Testis (tissue), 5 donors: ENCODE data around the gene TAF13. TPM values are rescaled to one million over a fixed set of nuclear protein-coding genes. Genes with fewer than 3 reads are reported as not detected.

Experiments used
- DNase-seq: peaks from one replicate; pipeline ENCODE4 v3.0.0-alpha.2; 2019
- H3K27ac ChIP-seq, 2 donors: fragments of 200-600 bp; sonication (generic); one replicate each; pipeline ENCODE4 v1.5.1; 2019
- H3K27me3 ChIP-seq: fragments of 200-600 bp; sonication (generic); one replicate; pipeline ENCODE4 v1.5.1; 2019
- H3K36me3 ChIP-seq: fragments of 200-600 bp; sonication (generic); one replicate; pipeline ENCODE4 v1.5.1; 2017; ENCODE audit warnings: low read depth; ENCODE audit errors: missing control alignments
- H3K4me1 ChIP-seq: fragments of 200-600 bp; sonication (generic); one replicate; pipeline ENCODE4 v1.5.1; 2019
- H3K4me3 ChIP-seq, 2 donors: fragments of 200-600 bp; sonication (generic); one replicate each; pipeline ENCODE4 v1.5.1; 2017 to 2019
- H3K9me3 ChIP-seq: fragments of 200-600 bp; sonication (generic); one replicate; pipeline ENCODE4 v1.5.1; 2017
- POLR2A ChIP-seq: fragments of 450-650 bp; IDR thresholded peaks from one replicate; pipeline ENCODE4 v1.6.1; 2017; ENCODE audit warnings: antibody characterized with exemption, mild to moderate bottlenecking, moderate library complexity
- WGBS, 2 donors: methylation state at CpG; one replicate each; pipeline ENCODE4 v1.1.5; 2018; 5-methylcytosine and 5-hydroxymethylcytosine counted together
- intact Hi-C: fragments of 100-400 bp; cut with DNase I; formaldehyde crosslinking; loops from one replicate; pipeline ENCODE4 v1.15.1; 2023; ENCODE audit warnings: low total_unique reads
- long read RNA-seq, 2 donors: transcript quantifications; one replicate each; lab custom pipeline, GENCODE V29; 2026
- polyA plus RNA-seq: library from polyadenylated mRNA; stranded (reverse); fragments of 350-450 nt; fragmentation: Illumina TruSeq; extraction: RNeasy Lipid Tissue Mini Kit (QIAGEN cat#74804); gene quantifications from one replicate; pipeline ENCODE4 v1.2.3, GENCODE V29; 2014; ENCODE audit warnings: low read depth, low replicate concordance; ENCODE audit not compliant: insufficient read depth
- total RNA-seq, 2 donors: library from RNA; depleted of rRNA; stranded (reverse); fragments of >200 nt; gene quantifications; one replicate each; pipeline ENCODE4 v1.2.3, GENCODE V29; 2016
- TF ChIP-seq, protein P1 (sequence below), 3 experiments: fragments of 450-650 bp in 2 of 3; fragments of 200-600 bp in 1 of 3; sonication (generic) in 1 of 3; IDR thresholded peaks; one replicate each; pipeline ENCODE4 v1.5.1; 2016 to 2019; ENCODE audit warnings: antibody characterized with exemption in 3 of 3, mild to moderate bottlenecking in 2 of 3, moderate library complexity in 1 of 3

Gene TAF13, protein sequence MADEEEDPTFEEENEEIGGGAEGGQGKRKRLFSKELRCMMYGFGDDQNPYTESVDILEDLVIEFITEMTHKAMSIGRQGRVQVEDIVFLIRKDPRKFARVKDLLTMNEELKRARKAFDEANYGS
- total RNA-seq = 10 to 100 TPM; 27.9 to 42.0 TPM
- polyA plus RNA-seq = 38.5 TPM
- long read RNA-seq, donor 1, partial matches to known transcripts = 17 of 21 reads
- long read RNA-seq, donor 1, other reads (novel, unspliced or antisense) = 0 of 21 reads
- long read RNA-seq, donor 2 = 0 reads

GRCh38 chr1:109075531-109076490, at the start of gene TAF13:
Gene TAF13 (minus strand): TSS chr1:109076003. CDS start chr1:109075947, 56 bp downstream.
- peak; percentile 95 for DNase-seq
- no peaks in the 10 kb centered on the region for H3K9me3 ChIP-seq
- peak within 1 kb of the TSS; percentile 70 to 93 for H3K4me3 ChIP-seq
- H3K27me3 ChIP-seq = no peaks in the 10 kb centered on the region
- peaks cover 8% of the 10 kb centered on the region for H3K4me1 ChIP-seq
- intact Hi-C loops = no loop called here
- 3 to 4% methylated on average over 32 to 39 of the region's 39 CpGs for WGBS, 2 donors
- TF ChIP-seq POLR2A = peak; percentile 75
- TF ChIP-seq, protein P1, sequence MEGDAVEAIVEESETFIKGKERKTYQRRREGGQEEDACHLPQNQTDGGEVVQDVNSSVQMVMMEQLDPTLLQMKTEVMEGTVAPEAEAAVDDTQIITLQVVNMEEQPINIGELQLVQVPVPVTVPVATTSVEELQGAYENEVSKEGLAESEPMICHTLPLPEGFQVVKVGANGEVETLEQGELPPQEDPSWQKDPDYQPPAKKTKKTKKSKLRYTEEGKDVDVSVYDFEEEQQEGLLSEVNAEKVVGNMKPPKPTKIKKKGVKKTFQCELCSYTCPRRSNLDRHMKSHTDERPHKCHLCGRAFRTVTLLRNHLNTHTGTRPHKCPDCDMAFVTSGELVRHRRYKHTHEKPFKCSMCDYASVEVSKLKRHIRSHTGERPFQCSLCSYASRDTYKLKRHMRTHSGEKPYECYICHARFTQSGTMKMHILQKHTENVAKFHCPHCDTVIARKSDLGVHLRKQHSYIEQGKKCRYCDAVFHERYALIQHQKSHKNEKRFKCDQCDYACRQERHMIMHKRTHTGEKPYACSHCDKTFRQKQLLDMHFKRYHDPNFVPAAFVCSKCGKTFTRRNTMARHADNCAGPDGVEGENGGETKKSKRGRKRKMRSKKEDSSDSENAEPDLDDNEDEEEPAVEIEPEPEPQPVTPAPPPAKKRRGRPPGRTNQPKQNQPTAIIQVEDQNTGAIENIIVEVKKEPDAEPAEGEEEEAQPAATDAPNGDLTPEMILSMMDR (IDR thresholded peaks at IDR 0.05) = peak in 2 of 3 experiments; percentile 47 to 57
- H3K27ac ChIP-seq = peak within 1 kb of the TSS; percentile 88 to 96
- H3K36me3 ChIP-seq = no peaks in the 10 kb centered on the region

DNA sequence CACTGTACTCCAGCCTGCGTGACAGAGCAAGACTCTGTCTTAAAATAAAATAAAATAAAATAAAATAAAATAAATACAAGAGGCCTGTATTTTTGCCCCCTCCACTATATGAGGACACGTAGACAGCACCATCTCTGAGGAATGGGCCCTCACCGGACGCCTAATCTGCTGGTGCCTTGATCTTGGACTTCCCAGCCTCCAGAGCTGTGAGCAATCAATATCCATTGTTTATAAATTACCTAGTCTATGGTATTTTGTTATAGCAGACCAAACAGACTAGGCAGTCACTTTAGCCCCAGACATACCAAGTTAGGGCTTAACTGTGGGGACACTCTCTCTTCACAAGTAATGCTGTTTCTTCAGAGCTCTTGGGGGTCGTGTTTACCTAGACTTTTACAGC, 44.6 kb upstream of the TAF13 start:
- WGBS, 2 donors = 92 to 93% methylated on average over 5 of the region's 5 CpGs
- no peak for TF ChIP-seq POLR2A
- TF ChIP-seq, protein P1 (IDR thresholded peaks at IDR 0.05) = no peak

DNA sequence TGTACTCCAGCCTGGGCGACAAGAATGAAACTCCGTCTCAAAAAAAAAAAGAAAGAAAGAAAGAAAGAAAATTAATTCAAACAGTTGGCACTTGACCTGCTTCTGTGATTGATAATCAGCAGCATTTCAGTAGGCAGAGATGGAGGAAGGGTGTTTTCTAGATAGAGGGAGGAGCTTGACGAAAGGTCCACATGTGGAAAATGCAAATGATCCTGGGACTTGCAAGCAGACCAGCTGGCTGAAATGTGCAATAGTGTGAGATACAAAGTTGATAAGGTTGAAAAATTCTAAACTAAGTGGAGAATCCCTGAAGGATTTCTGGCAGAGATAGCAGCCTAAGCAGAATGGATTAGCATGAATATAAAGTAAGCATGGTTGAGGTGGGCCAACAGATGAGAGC, 42.3 kb upstream of the TAF13 start:
- Histone ChIP-seq H3K36me3 (no peaks in the 10 kb centered on the region), H3K4me3 (no peak overlapping the region), H3K4me1 (peaks cover 3% of the 10 kb centered on the region), H3K9me3 (no peaks in the 10 kb centered on the region), H3K27ac (no peak overlapping the region), H3K27me3 (no peaks in the 10 kb centered on the region)
- 70 to 71% methylated on average over 3 of the region's 3 CpGs for WGBS, 2 donors
- TF ChIP-seq POLR2A = no peak
- TF ChIP-seq, protein P1 (IDR thresholded peaks at IDR 0.05) = no peak
- no peak for DNase-seq
- intact Hi-C loops = no loop called here

More for the DNA sequence above, 44.6 kb upstream of the TAF13 start:
- no peak for DNase-seq
- Histone ChIP-seq H3K27me3 (no peaks in the 10 kb centered on the region), H3K4me3 (no peak overlapping the region), H3K9me3 (no peaks in the 10 kb centered on the region), H3K36me3 (no peaks in the 10 kb centered on the region), H3K27ac (no peak overlapping the region), H3K4me1 (no peaks in the 10 kb centered on the region)
- intact Hi-C loops = no loop called here

- Histone ChIP-seq H3K36me3 (no peaks in the 10 kb centered on the region), H3K4me1 (peaks cover 12% of the 10 kb centered on the region), H3K27me3 (no peaks in the 10 kb centered on the region), H3K4me3 (no peak overlapping the region), H3K27ac (no peak overlapping the region), H3K9me3 (no peaks in the 10 kb centered on the region)
- no peak for DNase-seq
- TF ChIP-seq, protein P1 (IDR thresholded peaks at IDR 0.05) = no peak
- TF ChIP-seq POLR2A = no peak
- intact Hi-C loops = no loop called here
- 94 to 100% methylated on average over 1 of the region's 1 CpG for WGBS, 2 donors
These were observed 40.5 kb upstream of the TAF13 start for GRCh38 chr1:109116286-109116685.
